Skeletal muscle tissue (tissue), 4 donors: Measurements from ENCODE around the gene FAM50B. TPM values are rescaled to one million over a fixed set of nuclear protein-coding genes. Genes with fewer than 3 reads are reported as not detected.

Experiments used
- H3K27ac ChIP-seq: one replicate; pipeline ENCODE4 v1.7.0; 2013; ENCODE audit warnings: mild to moderate bottlenecking, low read depth, low read length, inconsistent platforms
- H3K27me3 ChIP-seq, 3 donors: one replicate each; pipeline ENCODE4 v1.7.0; 2013; ENCODE audit warnings: low read length in 3 of 3; ENCODE audit not compliant: control insufficient read depth in 3 of 3, insufficient read depth in 3 of 3
- H3K36me3 ChIP-seq, 3 donors: one replicate each; pipeline ENCODE4 v1.7.0; 2013; ENCODE audit warnings: low read length in 3 of 3; ENCODE audit not compliant: control insufficient read depth in 3 of 3, insufficient read depth in 3 of 3
- H3K4me1 ChIP-seq, 3 donors: one replicate each; pipeline ENCODE4 v1.7.0; 2013; ENCODE audit warnings: low read length in 3 of 3, mild to moderate bottlenecking in 3 of 3; ENCODE audit not compliant: control insufficient read depth in 3 of 3, insufficient read depth in 3 of 3
- H3K4me3 ChIP-seq, 3 donors: one replicate each; pipeline ENCODE4 v1.7.0; 2013; ENCODE audit warnings: low read length in 3 of 3
- H3K9ac ChIP-seq, 3 donors: one replicate each; pipeline ENCODE4 v1.7.0; 2013; ENCODE audit warnings: low read length in 3 of 3, mild to moderate bottlenecking in 3 of 3, moderate library complexity in 2 of 3, low read depth in 1 of 3
- H3K9me3 ChIP-seq, 3 donors: one replicate each; pipeline ENCODE4 v1.7.0; 2013; ENCODE audit warnings: low read length in 3 of 3; ENCODE audit not compliant: control insufficient read depth in 3 of 3
- total RNA-seq: library from RNA; depleted of rRNA; stranded (reverse); fragments of >200 nt; gene quantifications from one replicate; pipeline ENCODE4 v1.2.3, GENCODE V29; 2014
- donor health status: Osteomylitis.

Gene FAM50B
- total RNA-seq, 1 donor from 2014 or later: 12.0 TPM

DNA sequence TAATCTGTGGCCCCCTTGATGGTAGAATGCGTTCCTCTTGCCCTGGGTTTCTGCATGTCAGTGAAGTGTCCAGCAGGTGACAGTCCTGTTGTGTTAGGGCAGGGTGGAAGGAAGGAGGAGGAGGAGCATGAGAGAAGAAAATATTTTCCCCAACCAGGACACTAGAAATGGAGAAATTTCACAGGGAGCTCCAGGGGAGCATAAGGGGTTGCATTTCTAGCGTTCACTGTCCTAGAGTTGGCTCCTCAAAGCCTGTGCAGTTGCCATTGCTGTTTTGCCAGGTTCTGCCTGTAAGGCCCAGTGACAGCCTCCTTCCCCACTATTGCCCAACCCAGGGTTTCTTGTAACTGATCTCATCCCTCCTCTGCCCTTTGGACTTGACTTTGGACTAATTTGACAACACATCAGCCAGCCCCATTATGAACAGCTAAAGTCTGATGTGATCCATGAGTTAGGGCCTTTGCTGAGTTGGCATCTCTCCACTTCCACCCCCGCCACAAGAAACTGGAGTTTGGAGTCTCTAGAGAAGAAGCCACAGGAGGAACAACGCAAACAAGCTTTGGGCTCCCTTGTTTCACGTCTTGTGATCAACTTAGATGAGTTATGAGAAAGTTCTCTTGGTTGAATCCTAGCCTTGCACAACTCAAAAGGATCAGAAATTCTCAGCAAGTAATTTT is 14.0 kb upstream of the FAM50B start:
- no peaks in the 10 kb centered on the region for H3K9me3 ChIP-seq
- H3K4me1 ChIP-seq: peaks cover 13 to 20% (median 16%) of the 10 kb centered on the region in 3 donors
- peak overlapping the region; percentile 54 for H3K27ac ChIP-seq
- H3K36me3 ChIP-seq: no peaks in the 10 kb centered on the region
- H3K4me3 ChIP-seq: no peak overlapping the region
- no peak overlapping the region for H3K9ac ChIP-seq
- H3K27me3 ChIP-seq: no peaks in the 10 kb centered on the region

DNA sequence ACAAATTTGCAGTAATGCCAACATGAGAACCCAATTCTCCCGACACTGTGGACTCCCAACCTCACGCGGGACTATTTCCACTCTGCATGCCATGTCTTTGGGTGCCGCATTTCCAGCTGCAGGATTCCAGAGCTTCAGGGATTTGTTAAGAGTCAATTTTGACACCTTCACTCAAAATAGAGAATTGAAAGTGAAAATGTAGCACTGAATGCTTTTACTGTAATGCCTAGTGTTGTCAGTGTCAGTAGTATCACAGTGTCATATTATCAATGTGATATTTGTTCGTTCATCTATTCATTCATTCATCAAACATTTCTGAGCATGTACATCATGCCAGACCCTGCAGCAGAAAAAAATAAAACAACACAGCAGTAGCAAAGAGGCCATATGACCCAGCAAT is 13.4 kb upstream of the FAM50B start:
- H3K4me1 ChIP-seq: peaks cover 13 to 24% (median 20%) of the 10 kb centered on the region in 3 donors
- H3K27ac ChIP-seq: peak overlapping the region; percentile 54
- H3K27me3 ChIP-seq: no peaks in the 10 kb centered on the region
- no peaks in the 10 kb centered on the region for H3K9me3 ChIP-seq
- no peak overlapping the region for H3K4me3 ChIP-seq
- H3K9ac ChIP-seq: no peak overlapping the region
- H3K36me3 ChIP-seq: no peaks in the 10 kb centered on the region

DNA sequence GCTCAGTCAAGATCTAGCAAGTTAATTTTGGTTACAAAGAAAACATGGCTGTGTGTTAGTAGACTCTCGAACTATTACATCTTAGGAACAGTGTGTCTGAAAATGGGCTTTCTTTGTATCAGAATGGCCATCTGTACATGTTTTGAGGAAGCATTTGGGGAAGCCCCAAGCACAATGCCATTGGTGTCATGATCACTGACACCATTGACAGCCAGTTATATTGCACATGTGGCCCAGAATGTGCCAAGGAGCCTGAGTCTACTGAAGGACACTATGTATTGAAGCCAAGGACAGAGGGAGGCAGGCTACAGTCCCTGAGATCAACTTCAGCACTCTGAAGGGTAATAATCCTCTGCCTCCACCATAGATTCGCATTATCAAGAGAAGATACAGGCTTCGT is 12.6 kb upstream of the FAM50B start:
- H3K9ac ChIP-seq: no peak overlapping the region
- H3K4me1 ChIP-seq: peaks cover 17 to 28% (median 26%) of the 10 kb centered on the region in 3 donors
- H3K9me3 ChIP-seq: no peaks in the 10 kb centered on the region
- H3K36me3 ChIP-seq: no peaks in the 10 kb centered on the region
- no peaks in the 10 kb centered on the region for H3K27me3 ChIP-seq
- H3K27ac ChIP-seq: no peak overlapping the region
- H3K4me3 ChIP-seq: no peak overlapping the region

DNA sequence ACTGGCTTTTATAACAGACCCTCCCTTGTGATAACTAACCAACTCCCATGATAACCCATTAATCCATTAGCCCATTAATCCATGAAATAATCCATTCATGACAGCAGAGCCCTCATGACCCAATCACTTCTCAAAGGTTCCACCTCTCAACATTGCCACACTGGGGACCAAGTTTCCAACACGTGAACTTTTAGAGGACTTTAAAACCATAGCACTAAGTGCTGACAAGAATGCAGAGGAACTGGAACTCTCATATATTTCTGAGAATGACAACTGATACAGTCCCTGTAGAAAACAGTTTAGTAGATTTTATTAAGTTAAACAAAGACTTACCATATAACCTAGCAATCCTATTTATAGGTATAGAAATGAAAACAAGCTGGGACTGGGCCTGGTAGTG is 11.4 kb upstream of the FAM50B start:
- no peaks in the 10 kb centered on the region for H3K36me3 ChIP-seq
- no peak overlapping the region for H3K9ac ChIP-seq
- peaks cover 21 to 38% (median 36%) of the 10 kb centered on the region in 3 donors for H3K4me1 ChIP-seq
- no peaks in the 10 kb centered on the region for H3K27me3 ChIP-seq
- no peaks in the 10 kb centered on the region for H3K9me3 ChIP-seq
- no peak overlapping the region for H3K4me3 ChIP-seq
- H3K27ac ChIP-seq: no peak overlapping the region

DNA sequence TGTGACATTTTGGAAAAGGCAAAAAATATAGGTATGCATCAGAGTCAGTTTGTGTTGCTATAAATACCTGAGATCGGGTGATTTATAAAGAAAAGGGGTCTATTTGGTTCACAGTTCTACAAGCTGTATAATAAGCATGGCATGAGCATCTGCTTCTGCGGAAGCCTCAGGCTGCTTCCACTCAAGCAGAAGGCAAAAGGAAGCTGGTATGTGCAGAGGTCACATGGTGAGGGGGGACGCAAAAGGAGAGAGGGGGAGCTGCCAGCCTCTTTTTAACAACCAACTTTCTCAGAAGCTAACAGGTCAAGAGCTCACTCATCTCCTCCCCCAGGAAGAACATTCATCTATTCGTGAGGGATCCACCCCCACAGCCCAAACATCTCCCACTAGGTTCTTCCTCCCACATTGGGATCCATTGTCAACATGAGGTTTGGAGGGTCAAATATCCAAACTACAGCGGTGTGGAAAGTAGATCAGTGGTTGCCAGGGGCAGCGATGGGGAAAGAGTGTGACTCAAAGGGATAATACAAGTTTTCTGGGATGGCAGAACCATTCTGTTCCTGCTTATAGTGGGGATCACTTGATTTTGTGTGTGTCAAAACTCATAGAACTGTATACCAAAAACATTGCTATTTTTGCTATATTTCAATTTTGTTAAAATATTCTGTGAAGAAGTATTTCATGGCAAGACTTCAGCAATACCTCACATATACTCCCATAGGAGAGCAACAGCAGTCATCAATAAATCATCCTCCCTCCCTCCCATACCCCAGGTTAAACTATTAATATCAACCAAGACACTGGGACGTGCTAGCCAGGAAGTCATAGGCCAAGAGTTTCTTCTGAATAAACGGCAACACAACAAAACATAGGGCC is 9.9 kb upstream of the FAM50B start:
- Histone ChIP-seq H3K36me3 (no peaks in the 10 kb centered on the region), H3K4me1 (peaks cover 21 to 39% (median 36%) of the 10 kb centered on the region in 3 donors), H3K27ac (peak overlapping the region; percentile 48), H3K9ac (no peak overlapping the region), H3K9me3 (no peaks in the 10 kb centered on the region), H3K4me3 (no peak overlapping the region), H3K27me3 (no peaks in the 10 kb centered on the region)

DNA sequence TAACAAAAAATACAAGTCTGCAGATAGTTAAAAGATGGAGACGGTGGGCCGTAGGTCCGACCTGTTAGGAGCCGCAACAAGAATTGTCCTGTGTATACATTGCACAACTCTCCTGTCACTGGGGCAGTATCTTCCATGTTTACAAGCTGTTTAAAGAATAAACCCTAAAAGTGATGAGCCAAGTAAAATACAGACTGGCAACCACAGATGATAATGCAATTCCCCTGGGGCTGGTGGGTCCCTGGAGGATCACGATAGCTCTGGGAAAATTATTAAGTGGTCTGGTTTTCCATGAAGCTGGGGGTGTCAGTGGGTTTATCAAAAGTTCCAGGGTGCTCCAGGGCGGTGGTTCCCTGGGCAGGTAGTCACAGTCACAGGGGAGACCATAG is 8.1 kb upstream of the FAM50B start:
- H3K27me3 ChIP-seq: no peaks in the 10 kb centered on the region
- H3K9ac ChIP-seq: no peak overlapping the region
- no peak overlapping the region for H3K4me3 ChIP-seq

DNA sequence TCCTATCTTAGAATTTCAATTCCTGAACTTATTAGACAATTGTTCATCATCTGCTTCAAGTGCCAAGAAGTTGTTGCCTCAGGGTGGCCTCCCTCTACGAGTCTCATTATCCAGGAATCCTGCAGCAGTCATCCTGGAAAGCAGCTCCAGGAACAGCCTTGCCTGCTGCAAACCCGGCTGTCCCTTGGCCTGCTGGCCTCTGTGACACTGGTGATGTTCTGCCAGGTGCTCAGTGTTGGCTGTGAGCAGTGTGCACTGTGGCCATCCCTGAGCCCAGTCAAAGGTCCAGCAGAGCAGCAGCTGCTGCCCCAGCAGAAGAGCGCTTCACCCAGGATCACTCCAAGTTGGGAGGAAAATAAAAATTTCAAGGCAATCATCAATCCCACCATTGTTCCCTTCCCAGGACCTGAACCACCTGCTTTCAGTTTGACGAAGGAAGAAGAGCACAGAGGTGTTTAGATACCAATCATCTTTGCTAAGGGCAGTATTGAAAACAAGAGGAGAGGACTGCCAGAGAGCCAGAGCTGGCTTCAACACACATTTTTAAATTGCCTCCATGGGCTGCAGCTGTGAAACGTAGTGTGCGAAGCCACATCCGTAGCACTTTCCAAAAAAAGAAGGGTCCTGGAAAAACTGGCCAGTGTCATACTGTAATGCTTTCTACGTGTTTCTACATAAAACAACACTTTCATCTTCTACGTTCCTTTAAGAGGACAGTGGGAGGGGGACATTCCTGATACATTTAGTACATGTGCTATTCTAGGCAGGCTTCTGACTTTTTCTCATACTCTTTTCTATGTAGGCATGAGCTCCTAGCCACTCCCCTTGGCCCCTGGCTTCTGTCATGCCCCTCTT is 7.2 kb upstream of the FAM50B start:
- Histone ChIP-seq H3K9ac (no peak overlapping the region), H3K9me3 (no peaks in the 10 kb centered on the region), H3K27ac (peak overlapping the region; percentile 58), H3K4me3 (peak overlapping the region in 1 of 3 donors; percentile 15), H3K4me1 (peaks cover 15 to 29% (median 27%) of the 10 kb centered on the region in 3 donors), H3K27me3 (no peaks in the 10 kb centered on the region), H3K36me3 (no peaks in the 10 kb centered on the region)

More for the DNA sequence above, 8.1 kb upstream of the FAM50B start:
- H3K4me1 ChIP-seq: peaks cover 15 to 29% (median 27%) of the 10 kb centered on the region in 3 donors
- no peak overlapping the region for H3K27ac ChIP-seq
- H3K36me3 ChIP-seq: no peaks in the 10 kb centered on the region
- H3K9me3 ChIP-seq: no peaks in the 10 kb centered on the region

DNA sequence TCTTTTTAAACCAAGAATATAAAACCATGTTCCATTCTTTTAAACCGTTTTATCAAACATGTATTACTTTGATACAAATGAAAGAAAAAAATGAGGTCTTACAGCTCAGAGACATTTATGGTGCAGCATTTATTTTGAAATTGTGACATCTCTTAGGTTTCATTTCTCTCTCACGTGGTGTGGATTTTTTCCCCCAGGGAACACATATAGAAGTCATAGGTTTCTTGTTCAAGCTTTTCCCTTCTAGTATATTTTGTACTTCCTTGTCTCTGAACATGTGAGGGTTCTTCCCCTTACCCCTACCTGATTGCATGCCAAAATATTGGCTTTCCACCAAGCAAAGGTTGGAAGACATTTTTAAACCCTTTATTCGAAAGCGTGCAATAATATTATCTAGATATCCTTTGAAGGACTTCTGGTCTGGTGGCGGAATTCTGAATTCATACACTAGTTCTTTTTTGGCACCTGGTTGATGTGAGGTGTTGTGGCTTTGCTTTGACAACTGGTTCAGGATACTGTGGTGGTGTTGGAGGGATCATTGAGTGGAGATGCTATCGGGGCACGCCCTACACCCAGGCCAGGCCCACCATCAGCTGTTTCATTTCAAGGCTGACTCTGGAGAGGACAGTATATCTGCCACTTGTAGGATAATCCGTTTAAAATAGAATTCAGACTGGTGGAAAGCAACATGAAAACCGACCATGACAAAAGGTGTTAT is 5.6 kb upstream of the FAM50B start:
- Histone ChIP-seq H3K27me3 (no peaks in the 10 kb centered on the region), H3K9ac (no peak overlapping the region), H3K4me3 (no peak overlapping the region), H3K4me1 (peaks cover 16 to 34% (median 32%) of the 10 kb centered on the region in 3 donors), H3K36me3 (no peaks in the 10 kb centered on the region), H3K27ac (no peak overlapping the region), H3K9me3 (no peaks in the 10 kb centered on the region)

DNA sequence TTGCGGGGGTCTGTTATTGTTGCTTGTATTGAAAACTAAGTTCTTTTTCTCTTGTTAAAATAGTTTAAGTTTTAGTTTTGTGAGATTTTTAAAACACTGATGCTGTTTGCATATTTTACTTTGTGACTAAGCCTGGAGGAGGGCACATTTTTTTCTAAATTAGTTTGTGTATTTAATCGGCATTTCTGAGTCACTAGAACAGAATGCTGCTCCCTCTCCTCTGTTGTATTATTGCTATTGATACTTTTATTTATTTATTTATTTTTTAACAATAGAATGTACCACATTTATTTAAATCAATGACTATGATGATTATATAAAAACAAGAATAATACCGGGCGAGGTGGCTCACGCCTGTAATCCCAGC is 5.1 kb upstream of the FAM50B start:
- H3K4me1 ChIP-seq: peaks cover 18 to 34% (median 33%) of the 10 kb centered on the region in 3 donors
- H3K9me3 ChIP-seq: no peaks in the 10 kb centered on the region
- H3K27ac ChIP-seq: no peak overlapping the region
- no peaks in the 10 kb centered on the region for H3K27me3 ChIP-seq
- no peaks in the 10 kb centered on the region for H3K36me3 ChIP-seq
- no peak overlapping the region for H3K4me3 ChIP-seq
- H3K9ac ChIP-seq: no peak overlapping the region
